ENCODE measurements around the gene AADAC. TPM values are rescaled to one million over a fixed set of nuclear protein-coding genes. Genes with fewer than 3 reads are reported as not detected.
"Not testable (repeated sequence)": the region's sequence is repeated elsewhere in the genome, so short reads cannot be mapped to it uniquely, and the experiment has no call there.

AADAC gene
- polyA plus RNA-seq, 2 donors: 0.75 to 0.82 TPM

GRCh38 chr3:151795276-151795675 lies 18.6 kb upstream of the AADAC start:
- no peaks in the 10 kb centered on the region for H3K4me1 ChIP-seq (ENCODE audit: control insufficient read depth in 2 of 2, insufficient read depth in 2 of 2, low read length in 1 of 2)
- 45 to 69% methylated on average over 4 of the region's 4 CpGs for WGBS, 2 donors
- H3K4me3 ChIP-seq (ENCODE audit: low read depth in 1 of 2, low read length in 2 of 2): no peak overlapping the region
- H3K9me3 ChIP-seq (ENCODE audit: control insufficient read depth in 2 of 2, insufficient read depth in 1 of 2, low read depth in 1 of 2, low read length in 1 of 2): no peaks in the 10 kb centered on the region
- peak overlapping the region in 1 of 2 donors; percentile 21 for H3K27ac ChIP-seq (ENCODE audit: low read depth in 2 of 2, low read length in 1 of 2)
- H3K36me3 ChIP-seq (ENCODE audit: control insufficient read depth in 2 of 2, insufficient read depth in 2 of 2, low read length in 1 of 2): no peaks in the 10 kb centered on the region
- H3K27me3 ChIP-seq (ENCODE audit: control insufficient read depth in 1 of 2, insufficient read depth in 2 of 2, low read length in 2 of 2): no peaks in the 10 kb centered on the region

DNA sequence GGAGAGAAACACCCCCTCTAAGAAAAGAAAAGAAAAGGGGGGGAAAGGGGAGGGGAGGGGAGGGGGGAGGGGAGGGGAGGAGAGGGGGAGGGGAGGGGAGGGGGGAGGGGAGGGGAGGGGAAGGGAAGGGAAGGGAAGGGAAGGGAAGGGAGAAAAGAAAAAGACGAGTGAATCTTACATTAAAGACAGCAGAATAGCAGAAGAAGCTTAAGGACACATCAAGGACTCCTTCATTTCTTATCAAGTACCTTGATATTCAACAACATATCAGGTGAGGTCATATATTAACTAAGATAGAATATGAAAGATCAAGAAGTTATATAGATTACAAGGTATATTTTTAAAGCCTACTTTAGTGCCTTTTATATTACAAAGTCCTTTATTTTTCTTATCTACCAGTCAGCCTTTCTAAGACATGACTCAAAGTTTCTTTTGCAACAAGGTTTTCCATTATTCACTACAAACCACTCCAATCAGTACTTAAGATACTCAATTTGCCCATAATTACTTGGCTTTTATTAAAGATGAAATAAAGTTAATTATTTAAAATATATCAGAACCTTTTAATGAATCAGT lies 17.7 kb upstream of the AADAC start:
- H3K27ac ChIP-seq (ENCODE audit: low read depth in 2 of 2, low read length in 1 of 2): no peak overlapping the region
- 53 to 54% methylated on average over 1 of the region's 1 CpG for WGBS, 2 donors

DNA sequence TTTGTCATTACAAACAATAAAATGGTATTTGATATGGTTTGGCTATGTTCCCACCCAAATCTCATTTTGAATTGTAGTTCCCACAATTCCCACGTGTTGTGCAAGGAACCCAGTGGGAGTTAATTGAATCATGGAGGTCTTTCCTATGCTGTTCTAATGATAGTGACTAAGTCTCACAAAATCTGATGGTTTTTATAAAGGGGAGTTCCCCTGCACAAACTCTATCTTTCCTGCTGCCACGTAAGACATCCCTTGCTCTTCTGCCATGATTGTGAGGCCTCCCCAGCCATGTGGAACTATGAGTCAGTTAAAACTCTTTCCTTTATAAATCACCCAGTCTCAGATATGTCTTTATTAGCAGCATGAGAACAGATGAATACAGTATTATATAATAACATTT lies 15.4 kb upstream of the AADAC start:
- WGBS, 2 donors: 65 to 66% methylated on average over 2 of the region's 2 CpGs
- no peak overlapping the region for H3K4me3 ChIP-seq (ENCODE audit: low read depth in 1 of 2, low read length in 2 of 2)
- H3K4me1 ChIP-seq (ENCODE audit: control insufficient read depth in 2 of 2, insufficient read depth in 2 of 2, low read length in 1 of 2): peaks cover 0 to 2% of the 10 kb centered on the region in 2 donors
- H3K27me3 ChIP-seq (ENCODE audit: control insufficient read depth in 1 of 2, insufficient read depth in 2 of 2, low read length in 2 of 2): no peaks in the 10 kb centered on the region
- no peaks in the 10 kb centered on the region for H3K36me3 ChIP-seq (ENCODE audit: control insufficient read depth in 2 of 2, insufficient read depth in 2 of 2, low read length in 1 of 2)
- H3K27ac ChIP-seq (ENCODE audit: low read depth in 2 of 2, low read length in 1 of 2): no peak overlapping the region
- no peaks in the 10 kb centered on the region for H3K9me3 ChIP-seq (ENCODE audit: control insufficient read depth in 2 of 2, insufficient read depth in 1 of 2, low read depth in 1 of 2, low read length in 1 of 2)

More for the DNA sequence above, 17.7 kb upstream of the AADAC start:
- peaks cover 0 to under 1% of the 10 kb centered on the region in 2 donors for H3K4me1 ChIP-seq (ENCODE audit: control insufficient read depth in 2 of 2, insufficient read depth in 2 of 2, low read length in 1 of 2)
- H3K27me3 ChIP-seq (ENCODE audit: control insufficient read depth in 1 of 2, insufficient read depth in 2 of 2, low read length in 2 of 2): no peaks in the 10 kb centered on the region
- H3K9me3 ChIP-seq (ENCODE audit: control insufficient read depth in 2 of 2, insufficient read depth in 1 of 2, low read depth in 1 of 2, low read length in 1 of 2): no peaks in the 10 kb centered on the region
- no peak overlapping the region for H3K4me3 ChIP-seq (ENCODE audit: low read depth in 1 of 2, low read length in 2 of 2)
- no peaks in the 10 kb centered on the region for H3K36me3 ChIP-seq (ENCODE audit: control insufficient read depth in 2 of 2, insufficient read depth in 2 of 2, low read length in 1 of 2)

GRCh38 chr3:151800431-151800830 lies 13.5 kb upstream of the AADAC start:
- Histone ChIP-seq H3K27me3 (ENCODE audit: control insufficient read depth in 1 of 2, insufficient read depth in 2 of 2, low read length in 2 of 2) (no peaks in the 10 kb centered on the region), H3K4me3 (ENCODE audit: low read depth in 1 of 2, low read length in 2 of 2) (no peak overlapping the region), H3K9me3 (ENCODE audit: control insufficient read depth in 2 of 2, insufficient read depth in 1 of 2, low read depth in 1 of 2, low read length in 1 of 2) (no peaks in the 10 kb centered on the region), H3K36me3 (ENCODE audit: control insufficient read depth in 2 of 2, insufficient read depth in 2 of 2, low read length in 1 of 2) (no peaks in the 10 kb centered on the region), H3K4me1 (ENCODE audit: control insufficient read depth in 2 of 2, insufficient read depth in 2 of 2, low read length in 1 of 2) (peaks cover 0 to 2% of the 10 kb centered on the region in 2 donors), H3K27ac (ENCODE audit: low read depth in 2 of 2, low read length in 1 of 2) (no peak overlapping the region)
- 76 to 79% methylated on average over 2 of the region's 2 CpGs for WGBS, 2 donors

GRCh38 chr3:151804267-151804666 lies 9.6 kb upstream of the AADAC start:
- 31 to 33% methylated on average over 1 of the region's 1 CpG for WGBS, 2 donors
- H3K4me1 ChIP-seq (ENCODE audit: control insufficient read depth in 2 of 2, insufficient read depth in 2 of 2, low read length in 1 of 2): peaks cover 0 to 2% of the 10 kb centered on the region in 2 donors
- H3K9me3 ChIP-seq (ENCODE audit: control insufficient read depth in 2 of 2, insufficient read depth in 1 of 2, low read depth in 1 of 2, low read length in 1 of 2): no peaks in the 10 kb centered on the region
- no peaks in the 10 kb centered on the region for H3K27me3 ChIP-seq (ENCODE audit: control insufficient read depth in 1 of 2, insufficient read depth in 2 of 2, low read length in 2 of 2)
- H3K36me3 ChIP-seq (ENCODE audit: control insufficient read depth in 2 of 2, insufficient read depth in 2 of 2, low read length in 1 of 2): no peaks in the 10 kb centered on the region
- no peak overlapping the region for H3K4me3 ChIP-seq (ENCODE audit: low read depth in 1 of 2, low read length in 2 of 2)
- no peak overlapping the region for H3K27ac ChIP-seq (ENCODE audit: low read depth in 2 of 2, low read length in 1 of 2)

GRCh38 chr3:151806838-151807237 lies 7.1 kb upstream of the AADAC start:
- WGBS, 2 donors: 88 to 96% methylated on average over 15 of the region's 15 CpGs
- no peaks in the 10 kb centered on the region for H3K4me1 ChIP-seq (ENCODE audit: control insufficient read depth in 2 of 2, insufficient read depth in 2 of 2, low read length in 1 of 2)

GRCh38 chr3:151808926-151809325 lies 5.0 kb upstream of the AADAC start:
- not testable (repeated sequence) for H3K4me3 ChIP-seq (ENCODE audit: low read depth in 1 of 2, low read length in 2 of 2); H3K4me1 ChIP-seq (ENCODE audit: control insufficient read depth in 2 of 2, insufficient read depth in 2 of 2, low read length in 1 of 2); H3K27me3 ChIP-seq (ENCODE audit: control insufficient read depth in 1 of 2, insufficient read depth in 2 of 2, low read length in 2 of 2); H3K9me3 ChIP-seq (ENCODE audit: control insufficient read depth in 2 of 2, insufficient read depth in 1 of 2, low read depth in 1 of 2, low read length in 1 of 2); H3K36me3 ChIP-seq (ENCODE audit: control insufficient read depth in 2 of 2, insufficient read depth in 2 of 2, low read length in 1 of 2); H3K27ac ChIP-seq (ENCODE audit: low read depth in 2 of 2, low read length in 1 of 2)
- 54 to 67% methylated on average over 3 of the region's 3 CpGs for WGBS, 2 donors

More at GRCh38 chr3:151806838-151807237, 7.1 kb upstream of the AADAC start:
- no peaks in the 10 kb centered on the region for H3K27me3 ChIP-seq (ENCODE audit: control insufficient read depth in 1 of 2, insufficient read depth in 2 of 2, low read length in 2 of 2)
- no peak overlapping the region for H3K4me3 ChIP-seq (ENCODE audit: low read depth in 1 of 2, low read length in 2 of 2)
- H3K27ac ChIP-seq (ENCODE audit: low read depth in 2 of 2, low read length in 1 of 2): no peak overlapping the region
- H3K9me3 ChIP-seq (ENCODE audit: control insufficient read depth in 2 of 2, insufficient read depth in 1 of 2, low read depth in 1 of 2, low read length in 1 of 2): peaks cover 0 to 2% of the 10 kb centered on the region in 2 donors
- H3K36me3 ChIP-seq (ENCODE audit: control insufficient read depth in 2 of 2, insufficient read depth in 2 of 2, low read length in 1 of 2): no peaks in the 10 kb centered on the region

DNA sequence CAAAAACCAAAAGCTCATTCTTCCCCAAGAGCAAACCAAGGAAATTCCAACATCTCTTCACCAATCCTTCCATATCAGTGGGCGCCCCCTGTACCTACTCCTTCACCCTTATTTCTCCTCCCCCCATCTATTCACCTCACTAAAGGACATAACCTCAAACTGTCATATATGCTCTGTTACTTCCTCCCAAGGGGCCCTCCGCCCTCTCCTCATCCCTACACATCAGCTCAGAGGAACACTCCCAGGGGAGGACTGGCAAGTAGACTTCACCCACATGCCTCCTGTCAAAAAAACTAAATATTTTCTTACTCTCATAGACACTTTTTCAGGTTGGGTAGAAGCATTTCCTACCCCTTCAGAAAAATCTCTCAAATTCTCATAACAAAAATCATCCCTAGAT lies 2.4 kb upstream of the AADAC start:
- H3K9me3 ChIP-seq (ENCODE audit: control insufficient read depth in 2 of 2, insufficient read depth in 1 of 2, low read depth in 1 of 2, low read length in 1 of 2): peaks cover 0 to 2% of the 10 kb centered on the region in 2 donors
- H3K4me1 ChIP-seq (ENCODE audit: control insufficient read depth in 2 of 2, insufficient read depth in 2 of 2, low read length in 1 of 2): no peaks in the 10 kb centered on the region
- H3K36me3 ChIP-seq (ENCODE audit: control insufficient read depth in 2 of 2, insufficient read depth in 2 of 2, low read length in 1 of 2): no peaks in the 10 kb centered on the region
- no peak overlapping the region for H3K4me3 ChIP-seq (ENCODE audit: low read depth in 1 of 2, low read length in 2 of 2)
- H3K27me3 ChIP-seq (ENCODE audit: control insufficient read depth in 1 of 2, insufficient read depth in 2 of 2, low read length in 2 of 2): no peaks in the 10 kb centered on the region
- WGBS, 2 donors: 94 to 95% methylated on average over 2 of the region's 2 CpGs
- H3K27ac ChIP-seq (ENCODE audit: low read depth in 2 of 2, low read length in 1 of 2): no peak overlapping the region

DNA sequence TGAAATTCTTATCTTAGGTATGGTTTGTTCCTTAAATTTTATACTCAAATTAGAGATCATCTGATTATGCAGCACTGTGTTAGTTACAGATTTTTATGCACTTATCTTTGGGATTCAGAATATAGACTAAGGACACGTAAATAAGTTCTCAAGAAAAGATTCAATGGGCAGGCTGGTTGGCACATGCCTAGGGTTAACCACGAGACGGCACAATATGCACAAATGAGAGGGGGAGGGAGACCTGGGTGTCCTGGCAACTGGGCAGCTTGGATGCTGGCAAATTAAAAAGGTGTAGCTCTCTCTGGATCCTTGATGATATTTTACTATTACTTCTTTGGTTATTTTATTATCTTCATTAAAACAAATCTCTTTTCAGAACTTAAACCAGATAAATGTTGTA lies 672 bp downstream of the AADAC start:
- WGBS, 2 donors: 46 to 59% methylated on average over 3 of the region's 3 CpGs
- Histone ChIP-seq H3K36me3 (ENCODE audit: control insufficient read depth in 2 of 2, insufficient read depth in 2 of 2, low read length in 1 of 2) (no peaks in the 10 kb centered on the region), H3K9me3 (ENCODE audit: control insufficient read depth in 2 of 2, insufficient read depth in 1 of 2, low read depth in 1 of 2, low read length in 1 of 2) (peaks cover 0 to under 1% of the 10 kb centered on the region in 2 donors), H3K27ac (ENCODE audit: low read depth in 2 of 2, low read length in 1 of 2) (no peak overlapping the region), H3K27me3 (ENCODE audit: control insufficient read depth in 1 of 2, insufficient read depth in 2 of 2, low read length in 2 of 2) (no peaks in the 10 kb centered on the region), H3K4me1 (ENCODE audit: control insufficient read depth in 2 of 2, insufficient read depth in 2 of 2, low read length in 1 of 2) (no peaks in the 10 kb centered on the region), H3K4me3 (ENCODE audit: low read depth in 1 of 2, low read length in 2 of 2) (no peak overlapping the region)

DNA sequence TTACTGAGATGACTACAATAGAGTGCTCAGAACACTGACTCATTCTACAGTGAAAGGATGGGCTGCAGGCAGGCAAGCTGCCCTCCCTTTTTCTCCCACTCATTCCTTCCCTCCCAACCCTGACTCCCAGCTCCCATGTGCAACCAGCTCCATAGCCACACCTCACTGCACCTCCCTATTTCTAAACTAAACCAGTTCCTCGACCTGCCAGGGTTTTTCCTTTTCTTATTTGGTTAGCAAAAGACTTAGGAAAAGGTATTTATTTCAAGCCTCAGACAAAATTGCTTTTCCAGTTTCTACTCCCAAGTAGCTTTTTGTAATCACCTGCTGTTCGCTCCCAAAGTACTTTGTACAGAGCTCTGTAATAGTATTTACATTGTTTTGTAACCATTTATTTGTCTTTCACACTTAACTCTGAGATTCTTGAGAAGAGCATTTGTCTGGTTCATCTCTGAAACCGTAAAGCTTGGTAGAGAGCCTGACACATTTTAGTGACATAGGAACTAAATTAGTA lies 2.2 kb downstream of the AADAC start:
- peak overlapping the region in 1 of 2 donors; percentile 11 for H3K4me3 ChIP-seq (ENCODE audit: low read depth in 1 of 2, low read length in 2 of 2)
- WGBS, 2 donors: 27 to 28% methylated on average over 3 of the region's 3 CpGs

More for the DNA sequence above, 2.2 kb downstream of the AADAC start:
- no peaks in the 10 kb centered on the region for H3K9me3 ChIP-seq (ENCODE audit: control insufficient read depth in 2 of 2, insufficient read depth in 1 of 2, low read depth in 1 of 2, low read length in 1 of 2)
- peak overlapping the region in 1 of 2 donors; percentile 85 for H3K27ac ChIP-seq (ENCODE audit: low read depth in 2 of 2, low read length in 1 of 2)
- no peaks in the 10 kb centered on the region for H3K4me1 ChIP-seq (ENCODE audit: control insufficient read depth in 2 of 2, insufficient read depth in 2 of 2, low read length in 1 of 2)
- H3K36me3 ChIP-seq (ENCODE audit: control insufficient read depth in 2 of 2, insufficient read depth in 2 of 2, low read length in 1 of 2): no peaks in the 10 kb centered on the region
- H3K27me3 ChIP-seq (ENCODE audit: control insufficient read depth in 1 of 2, insufficient read depth in 2 of 2, low read length in 2 of 2): no peaks in the 10 kb centered on the region
